K562 (cell line): ENCODE measurements around the gene PPA2. TPM values are rescaled to one million over a fixed set of nuclear protein-coding genes. Genes with fewer than 3 reads are reported as not detected.

Experiments
- DPF2 ChIP-seq: fragments of 450-650 bp; IDR thresholded peaks from 2 replicates; pipeline ENCODE4 v1.6.1; 2016
- ELF4 ChIP-seq: fragments of 450-650 bp; formaldehyde crosslinking; IDR thresholded peaks from 2 replicates; pipeline ENCODE4 v1.4.0; 2022; ENCODE audit warnings: missing genetic modification characterization
- HNRNPLL ChIP-seq: fragments of 200-400 bp; formaldehyde crosslinking; IDR thresholded peaks from 2 replicates; pipeline ENCODE4 v1.6.1; 2017; ENCODE audit warnings: low read length, low read depth, mild to moderate bottlenecking; ENCODE audit not compliant: poor library complexity, severe bottlenecking
- KLF16 ChIP-seq: IDR thresholded peaks from 2 replicates; pipeline ENCODE4 v1.6.1; 2016; ENCODE audit warnings: antibody characterized with exemption
- PCBP1 ChIP-seq: fragments of 200-400 bp; formaldehyde crosslinking; IDR thresholded peaks from 2 replicates; pipeline ENCODE4 v1.6.1; 2018; ENCODE audit warnings: mild to moderate bottlenecking, low read depth, low read length; ENCODE audit not compliant: poor library complexity, severe bottlenecking
- PHF8 ChIP-seq: fragments of 200-600 bp; sonication (generic); IDR thresholded peaks from 2 replicates; pipeline ENCODE4 v1.6.1; 2012; ENCODE audit warnings: mixed run types, mild to moderate bottlenecking, inconsistent platforms, low read length, moderate library complexity, borderline replicate concordance
- RB1 ChIP-seq: fragments of 450-650 bp; IDR thresholded peaks from 2 replicates; pipeline ENCODE4 v1.6.1; 2017; ENCODE audit warnings: low read depth, mild to moderate bottlenecking
- SMC3 ChIP-seq: conservative IDR thresholded peaks from 2 replicates; pipeline ENCODE4 v1.6.1; 2011; ENCODE audit warnings: low read depth, low read length, improper control_type of control experiment; ENCODE audit not compliant: insufficient read depth
- ZKSCAN1 ChIP-seq: fragments of 150-350 bp; IDR thresholded peaks from 2 replicates; pipeline ENCODE4 v1.6.1; 2016; ENCODE audit warnings: low read depth, low read length
- ZNF146 ChIP-seq: IDR thresholded peaks from one replicate; pipeline ENCODE4 v1.6.1; 2018; ENCODE audit warnings: missing compliant biosample characterization; ENCODE audit not compliant: unreplicated experiment
- ZNF444 ChIP-seq: fragments of 250-450 bp; sonication (Bioruptor Pico); IDR thresholded peaks from 2 replicates; pipeline ENCODE4 v1.4.0; 2020; ENCODE audit warnings: mild to moderate bottlenecking, moderate library complexity
- ZNF586 ChIP-seq: fragments of 450-650 bp; formaldehyde crosslinking; conservative IDR thresholded peaks from 2 replicates; pipeline ENCODE4 v1.4.0; 2020; ENCODE audit warnings: mild to moderate bottlenecking, moderate library complexity
- ZNF764 ChIP-seq: fragments of 250-450 bp; sonication (Bioruptor Pico); IDR thresholded peaks from 2 replicates; pipeline ENCODE4 v1.4.0; 2020; ENCODE audit warnings: low read depth, mild to moderate bottlenecking, moderate library complexity
- polyA plus RNA-seq, 8 experiments: library from polyadenylated mRNA; depleted of rRNA in 4 of 8; stranded (reverse) in 5 of 8; unstranded in 3 of 8; fragments of >200 nt; fragmentation: Nextera tagmentation in 2 of 8; fragmentation: Illumina TruSeq in 1 of 8; extraction: Ambion mirVana in 2 of 8; extraction: Trizol in 1 of 8; gene quantifications; 2 replicates each; pipeline versions ENCODE4 v1.2.1 to v1.2.3, GENCODE V29; 2011 to 2014; ENCODE audit warnings: inconsistent platforms in 1 of 8, missing spikeins in 1 of 8
- total RNA-seq, 7 experiments: library from RNA; depleted of rRNA in 6 of 7; stranded (reverse); fragments of >200 nt in 6 of 7; fragmentation: Illumina TruSeq in 2 of 7; extraction: Trizol in 2 of 7; gene quantifications; 2 replicates each; pipeline versions ENCODE4 v1.2.1 to v1.2.3, GENCODE V29; 2011 to 2021; ENCODE audit warnings: low replicate concordance in 1 of 7
- TF ChIP-seq, protein P1 (sequence below): fragments of 250-450 bp; sonication (Bioruptor Pico); IDR thresholded peaks from 2 replicates; pipeline ENCODE4 v1.8.0; 2021; ENCODE audit warnings: moderate library complexity, mild to moderate bottlenecking, inconsistent platforms
- TF ChIP-seq, protein P2 (sequence below): fragments of 250-450 bp; sonication (Bioruptor Pico); IDR thresholded peaks from 2 replicates; pipeline ENCODE4 v1.8.0; 2022; ENCODE audit warnings: inconsistent platforms, mild to moderate bottlenecking, moderate library complexity, borderline replicate concordance
- TF ChIP-seq, protein P3 (sequence below): IDR thresholded peaks from 3 replicates; pipeline ENCODE4 v1.6.1; 2011; ENCODE audit warnings: borderline replicate concordance, mild to moderate bottlenecking; ENCODE audit not compliant: insufficient read length, insufficient read depth
- TF ChIP-seq, protein P4 (sequence below): fragments of 450-650 bp; IDR thresholded peaks from 2 replicates; pipeline ENCODE4 v1.6.1; 2016; ENCODE audit warnings: low read depth

The PPA2 gene
- total and polyA plus RNA-seq, 9 of the 15 experiments (the other 6 are each of a cell fraction or from before 2014, with no cell fraction given) = 48.3 to 190 (median 109) TPM

DNA sequence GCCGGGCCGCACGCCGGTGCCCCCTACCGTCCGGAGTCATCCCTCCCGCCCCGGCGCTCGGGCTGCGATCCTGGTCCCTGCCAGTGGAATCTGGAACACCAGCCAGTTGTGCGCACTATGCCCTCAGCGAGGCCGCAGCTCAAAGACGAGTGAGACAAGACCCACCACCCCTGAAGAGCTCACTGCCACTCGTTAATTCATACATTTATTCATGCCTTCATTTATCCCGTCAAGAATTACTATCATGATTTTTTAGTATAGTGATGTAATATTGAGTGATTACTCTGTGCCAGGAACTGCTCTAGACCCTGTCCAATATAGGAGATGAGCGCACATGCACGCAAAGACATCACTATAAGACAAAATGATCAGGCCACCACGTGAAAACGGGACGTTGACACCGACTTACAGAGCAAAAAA lies 247 bp upstream of the PPA2 start (continued):
- TF ChIP-seq ELF4 (CRISPR knock-in tag) (no peak), HNRNPLL (no peak), PHF8 (no peak), RB1 (0 out of 2 replicates have a peak, but pooled peaks have one; percentile 88), PCBP1 (no peak), ZNF444 (no peak), ZKSCAN1 (no peak), ZNF586 (CRISPR knock-in tag) (no peak), ZNF764 (CRISPR knock-in tag) (no peak), ZNF146 (CRISPR knock-in tag) (no peak), SMC3 (peak; percentile 43; the same call in 1 of the 2 replicates), KLF16 (peak; percentile 78), DPF2 (no peak)
- TF ChIP-seq, protein P1, sequence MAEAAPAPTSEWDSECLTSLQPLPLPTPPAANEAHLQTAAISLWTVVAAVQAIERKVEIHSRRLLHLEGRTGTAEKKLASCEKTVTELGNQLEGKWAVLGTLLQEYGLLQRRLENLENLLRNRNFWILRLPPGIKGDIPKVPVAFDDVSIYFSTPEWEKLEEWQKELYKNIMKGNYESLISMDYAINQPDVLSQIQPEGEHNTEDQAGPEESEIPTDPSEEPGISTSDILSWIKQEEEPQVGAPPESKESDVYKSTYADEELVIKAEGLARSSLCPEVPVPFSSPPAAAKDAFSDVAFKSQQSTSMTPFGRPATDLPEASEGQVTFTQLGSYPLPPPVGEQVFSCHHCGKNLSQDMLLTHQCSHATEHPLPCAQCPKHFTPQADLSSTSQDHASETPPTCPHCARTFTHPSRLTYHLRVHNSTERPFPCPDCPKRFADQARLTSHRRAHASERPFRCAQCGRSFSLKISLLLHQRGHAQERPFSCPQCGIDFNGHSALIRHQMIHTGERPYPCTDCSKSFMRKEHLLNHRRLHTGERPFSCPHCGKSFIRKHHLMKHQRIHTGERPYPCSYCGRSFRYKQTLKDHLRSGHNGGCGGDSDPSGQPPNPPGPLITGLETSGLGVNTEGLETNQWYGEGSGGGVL (CRISPR knock-in tag) = no peak
- TF ChIP-seq, protein P2, sequence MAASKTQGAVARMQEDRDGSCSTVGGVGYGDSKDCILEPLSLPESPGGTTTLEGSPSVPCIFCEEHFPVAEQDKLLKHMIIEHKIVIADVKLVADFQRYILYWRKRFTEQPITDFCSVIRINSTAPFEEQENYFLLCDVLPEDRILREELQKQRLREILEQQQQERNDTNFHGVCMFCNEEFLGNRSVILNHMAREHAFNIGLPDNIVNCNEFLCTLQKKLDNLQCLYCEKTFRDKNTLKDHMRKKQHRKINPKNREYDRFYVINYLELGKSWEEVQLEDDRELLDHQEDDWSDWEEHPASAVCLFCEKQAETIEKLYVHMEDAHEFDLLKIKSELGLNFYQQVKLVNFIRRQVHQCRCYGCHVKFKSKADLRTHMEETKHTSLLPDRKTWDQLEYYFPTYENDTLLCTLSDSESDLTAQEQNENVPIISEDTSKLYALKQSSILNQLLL (CRISPR knock-in tag) = no peak
- TF ChIP-seq, protein P3, sequence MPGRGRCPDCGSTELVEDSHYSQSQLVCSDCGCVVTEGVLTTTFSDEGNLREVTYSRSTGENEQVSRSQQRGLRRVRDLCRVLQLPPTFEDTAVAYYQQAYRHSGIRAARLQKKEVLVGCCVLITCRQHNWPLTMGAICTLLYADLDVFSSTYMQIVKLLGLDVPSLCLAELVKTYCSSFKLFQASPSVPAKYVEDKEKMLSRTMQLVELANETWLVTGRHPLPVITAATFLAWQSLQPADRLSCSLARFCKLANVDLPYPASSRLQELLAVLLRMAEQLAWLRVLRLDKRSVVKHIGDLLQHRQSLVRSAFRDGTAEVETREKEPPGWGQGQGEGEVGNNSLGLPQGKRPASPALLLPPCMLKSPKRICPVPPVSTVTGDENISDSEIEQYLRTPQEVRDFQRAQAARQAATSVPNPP = no peak
- TF ChIP-seq, protein P4, sequence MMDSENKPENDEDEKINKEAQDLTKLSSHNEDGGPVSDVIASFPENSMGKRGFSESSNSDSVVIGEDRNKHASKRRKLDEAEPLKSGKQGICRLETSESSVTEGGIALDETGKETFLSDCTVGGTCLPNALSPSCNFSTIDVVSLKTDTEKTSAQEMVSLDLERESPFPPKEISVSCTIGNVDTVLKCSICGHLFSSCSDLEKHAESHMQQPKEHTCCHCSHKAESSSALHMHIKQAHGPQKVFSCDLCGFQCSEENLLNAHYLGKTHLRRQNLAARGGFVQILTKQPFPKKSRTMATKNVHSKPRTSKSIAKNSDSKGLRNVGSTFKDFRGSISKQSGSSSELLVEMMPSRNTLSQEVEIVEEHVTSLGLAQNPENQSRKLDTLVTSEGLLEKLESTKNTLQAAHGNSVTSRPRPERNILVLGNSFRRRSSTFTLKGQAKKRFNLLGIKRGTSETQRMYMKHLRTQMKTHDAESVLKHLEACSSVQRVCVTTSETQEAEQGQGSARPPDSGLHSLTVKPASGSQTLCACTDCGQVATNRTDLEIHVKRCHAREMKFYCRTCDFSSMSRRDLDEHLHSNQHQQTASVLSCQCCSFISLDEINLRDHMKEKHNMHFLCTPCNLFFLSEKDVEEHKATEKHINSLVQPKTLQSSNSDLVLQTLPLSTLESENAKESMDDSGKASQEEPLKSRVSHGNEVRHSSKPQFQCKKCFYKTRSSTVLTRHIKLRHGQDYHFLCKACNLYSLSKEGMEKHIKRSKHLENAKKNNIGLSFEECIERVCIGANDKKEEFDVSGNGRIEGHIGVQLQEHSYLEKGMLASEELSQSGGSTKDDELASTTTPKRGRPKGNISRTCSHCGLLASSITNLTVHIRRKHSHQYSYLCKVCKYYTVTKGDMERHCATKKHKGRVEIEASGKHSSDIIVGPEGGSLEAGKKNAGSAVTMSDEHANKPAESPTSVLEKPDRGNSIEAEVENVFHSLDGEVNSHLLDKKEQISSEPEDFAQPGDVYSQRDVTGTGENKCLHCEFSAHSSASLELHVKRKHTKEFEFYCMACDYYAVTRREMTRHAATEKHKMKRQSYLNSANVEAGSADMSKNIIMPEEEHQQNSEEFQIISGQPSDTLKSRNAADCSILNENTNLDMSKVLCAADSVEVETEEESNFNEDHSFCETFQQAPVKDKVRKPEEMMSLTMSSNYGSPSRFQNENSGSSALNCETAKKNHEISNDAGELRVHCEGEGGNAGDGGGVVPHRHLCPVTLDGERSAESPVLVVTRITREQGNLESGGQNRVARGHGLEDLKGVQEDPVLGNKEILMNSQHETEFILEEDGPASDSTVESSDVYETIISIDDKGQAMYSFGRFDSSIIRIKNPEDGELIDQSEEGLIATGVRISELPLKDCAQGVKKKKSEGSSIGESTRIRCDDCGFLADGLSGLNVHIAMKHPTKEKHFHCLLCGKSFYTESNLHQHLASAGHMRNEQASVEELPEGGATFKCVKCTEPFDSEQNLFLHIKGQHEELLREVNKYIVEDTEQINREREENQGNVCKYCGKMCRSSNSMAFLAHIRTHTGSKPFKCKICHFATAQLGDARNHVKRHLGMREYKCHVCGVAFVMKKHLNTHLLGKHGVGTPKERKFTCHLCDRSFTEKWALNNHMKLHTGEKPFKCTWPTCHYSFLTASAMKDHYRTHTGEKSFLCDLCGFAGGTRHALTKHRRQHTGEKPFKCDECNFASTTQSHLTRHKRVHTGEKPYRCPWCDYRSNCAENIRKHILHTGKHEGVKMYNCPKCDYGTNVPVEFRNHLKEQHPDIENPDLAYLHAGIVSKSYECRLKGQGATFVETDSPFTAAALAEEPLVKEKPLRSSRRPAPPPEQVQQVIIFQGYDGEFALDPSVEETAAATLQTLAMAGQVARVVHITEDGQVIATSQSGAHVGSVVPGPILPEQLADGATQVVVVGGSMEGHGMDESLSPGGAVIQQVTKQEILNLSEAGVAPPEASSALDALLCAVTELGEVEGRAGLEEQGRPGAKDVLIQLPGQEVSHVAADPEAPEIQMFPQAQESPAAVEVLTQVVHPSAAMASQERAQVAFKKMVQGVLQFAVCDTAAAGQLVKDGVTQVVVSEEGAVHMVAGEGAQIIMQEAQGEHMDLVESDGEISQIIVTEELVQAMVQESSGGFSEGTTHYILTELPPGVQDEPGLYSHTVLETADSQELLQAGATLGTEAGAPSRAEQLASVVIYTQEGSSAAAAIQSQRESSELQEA = no peak
